GM21737 (cell line): ENCODE measurements around the gene GPC1.

ENCODE experiments used
- ATAC-seq: cut with Tn5 transposase; IDR thresholded peaks from one replicate; pipeline ENCODE4 v1.9.1; 2021; ENCODE audit warnings: mild to moderate bottlenecking, moderate library complexity; ENCODE audit not compliant: unreplicated experiment

Gene GPC1

DNA sequence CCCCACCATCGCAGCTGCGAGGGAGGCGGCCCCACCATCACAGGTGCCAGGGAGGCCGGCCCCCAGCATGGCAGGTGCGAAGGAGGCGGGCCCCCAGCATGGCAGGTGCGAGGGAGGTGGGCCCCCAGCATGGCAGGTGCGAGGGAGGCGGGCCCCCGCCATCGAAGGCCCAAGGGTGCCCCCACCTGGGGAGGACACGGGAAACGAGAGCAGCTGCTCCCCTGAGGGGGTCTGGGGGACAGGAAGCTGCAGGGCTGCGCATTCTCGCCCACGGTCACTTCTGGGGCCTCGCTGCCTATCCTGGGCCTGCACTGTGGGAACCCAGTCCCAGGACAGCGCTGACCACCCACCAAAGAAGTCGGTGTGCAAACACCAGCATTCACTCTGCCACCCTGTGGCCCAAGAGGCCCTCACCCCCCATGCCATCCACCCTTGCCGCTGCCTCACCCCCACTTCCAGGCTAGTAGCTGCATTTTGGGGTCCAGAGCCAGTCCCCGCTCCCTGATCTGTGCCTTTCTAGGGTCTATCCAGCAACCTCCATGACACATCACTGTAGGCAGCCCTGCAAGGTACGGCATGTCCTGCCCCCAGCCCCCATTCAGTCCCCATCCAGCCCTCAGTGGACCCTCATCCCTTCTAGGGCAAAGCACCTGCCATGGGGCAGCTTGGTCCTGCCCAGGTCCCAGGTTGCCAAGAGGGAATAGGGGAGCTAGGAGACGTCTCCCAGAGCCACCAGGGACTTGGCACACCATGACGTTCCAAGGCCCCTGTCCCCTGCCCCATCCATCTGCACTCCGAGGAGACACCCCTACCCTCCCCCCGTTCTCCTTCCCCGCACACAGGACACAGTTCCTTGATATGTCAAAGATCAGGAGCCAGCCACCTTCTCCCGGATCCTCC is 24.0 kb upstream of the GPC1 start:
- no peak for ATAC-seq

DNA sequence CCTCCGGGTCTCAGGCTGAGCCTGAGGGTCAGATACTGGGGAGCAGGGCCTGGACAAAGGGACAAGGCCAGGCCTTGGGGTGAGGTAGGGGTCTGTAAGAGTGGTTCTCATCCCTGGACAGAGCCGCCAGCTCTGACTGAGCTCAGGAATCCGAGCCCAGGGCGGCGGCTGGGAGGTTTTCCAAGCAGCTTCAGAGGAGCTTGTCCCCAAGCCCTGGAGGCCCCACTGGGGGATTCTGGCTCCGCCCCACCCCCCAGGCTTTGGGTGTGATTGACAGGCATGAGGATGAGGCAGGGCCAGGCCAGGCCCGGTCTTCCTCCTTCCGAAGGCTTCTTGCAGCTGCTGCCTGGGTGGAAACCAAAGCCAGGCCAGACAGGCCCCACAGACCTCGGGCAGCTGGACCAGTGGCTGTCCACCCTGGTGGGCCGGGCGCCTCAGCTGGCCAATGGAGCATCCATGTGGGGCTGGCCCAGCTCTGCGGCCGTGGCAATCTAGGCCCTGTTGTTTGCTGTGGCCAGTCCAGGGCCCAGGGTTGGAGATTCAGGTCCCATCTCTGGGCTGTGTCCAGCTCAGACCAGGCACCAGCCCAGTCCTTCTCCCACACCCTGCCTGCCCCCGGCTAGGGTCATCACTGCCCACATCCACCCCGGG is 23.1 kb upstream of the GPC1 start:
- no peak for ATAC-seq

DNA sequence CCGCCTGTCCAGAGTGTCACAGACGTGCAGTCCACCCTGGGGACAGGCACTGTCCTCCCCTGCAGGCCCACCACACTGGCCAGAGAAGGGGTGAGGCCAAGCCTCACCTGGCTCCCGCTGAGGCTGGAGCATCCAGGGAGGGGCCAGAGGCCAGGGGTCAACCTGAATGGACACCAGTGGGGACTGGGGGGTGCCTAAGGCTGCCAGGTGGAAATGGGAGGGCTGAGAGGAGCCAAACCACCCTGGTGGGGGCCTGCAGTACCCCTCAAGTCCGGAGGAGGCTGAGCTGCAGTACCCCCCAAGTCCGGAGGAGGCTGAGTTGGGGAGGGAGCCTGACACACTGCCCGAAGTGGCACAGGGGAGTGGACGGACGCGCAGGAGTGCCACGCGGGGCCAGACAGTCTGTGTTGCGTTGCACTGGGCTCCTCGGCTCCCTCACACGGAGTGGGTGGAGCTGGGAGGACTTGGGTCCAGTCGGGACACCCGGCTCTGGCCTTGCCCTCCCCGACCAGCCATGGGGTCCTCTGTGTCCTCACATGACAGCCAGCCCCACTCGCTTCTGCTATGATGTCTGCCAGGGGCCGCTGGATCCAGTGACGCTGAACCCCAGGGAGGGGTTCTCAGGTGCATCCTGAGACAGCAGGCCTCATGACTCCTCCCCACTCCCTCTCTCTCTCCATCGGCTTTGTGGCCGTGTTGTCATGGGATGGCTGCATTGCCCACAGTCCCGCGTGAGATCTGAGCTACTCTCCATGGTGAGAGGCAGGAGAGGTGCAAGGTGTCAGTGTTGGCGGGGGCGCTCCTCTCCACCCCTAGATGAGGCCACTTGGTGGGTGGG is 22.3 kb upstream of the GPC1 start:
- no peak for ATAC-seq

DNA sequence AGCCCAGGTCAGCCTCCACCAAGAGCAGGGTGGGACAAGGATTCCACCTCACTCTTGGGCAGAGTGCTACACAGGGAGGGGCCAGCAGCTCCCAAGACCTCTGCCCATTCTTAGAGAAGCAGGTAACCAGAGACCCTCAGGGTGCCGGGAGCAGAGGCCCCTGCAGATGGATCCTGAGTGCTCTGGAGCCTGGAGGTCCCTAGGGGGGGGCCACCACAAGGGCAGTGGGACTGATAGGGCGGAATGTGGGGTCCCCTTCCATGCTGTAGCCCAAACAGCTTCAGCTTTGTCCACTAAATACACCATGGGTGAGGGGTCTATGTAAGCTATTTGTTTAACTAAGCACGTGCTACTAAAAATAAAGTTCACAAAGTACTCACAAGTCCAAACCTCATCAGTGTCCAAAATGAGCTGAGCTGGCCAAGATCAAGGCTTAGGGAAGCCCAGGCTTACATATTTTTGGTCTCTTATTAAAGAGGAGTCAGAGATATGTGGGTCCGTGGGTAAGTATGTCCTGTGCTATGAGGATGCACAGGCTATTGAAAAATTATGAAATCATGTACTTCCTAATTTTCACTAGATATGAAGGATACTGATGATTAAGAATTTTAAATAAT is 21.5 kb upstream of the GPC1 start:
- no peak for ATAC-seq

DNA sequence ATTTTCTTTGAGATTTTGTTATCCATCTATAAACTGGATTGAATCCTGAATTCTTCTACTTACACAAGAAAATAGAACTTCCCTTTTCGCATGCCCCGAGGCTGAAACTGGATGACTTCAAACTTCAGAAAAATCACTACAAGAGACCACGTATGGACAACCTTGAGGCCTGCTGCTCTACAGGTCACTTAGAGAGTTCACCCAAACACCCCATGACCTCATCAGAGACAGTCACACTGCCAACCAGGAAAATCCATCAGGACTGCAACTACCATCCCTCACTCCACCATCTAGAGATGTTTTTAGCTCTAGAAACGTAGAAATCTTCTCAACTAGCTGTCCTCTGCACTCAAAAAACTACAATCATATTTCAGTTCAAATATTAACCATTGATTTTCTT is 18.6 kb upstream of the GPC1 start:
- no peak for ATAC-seq

DNA sequence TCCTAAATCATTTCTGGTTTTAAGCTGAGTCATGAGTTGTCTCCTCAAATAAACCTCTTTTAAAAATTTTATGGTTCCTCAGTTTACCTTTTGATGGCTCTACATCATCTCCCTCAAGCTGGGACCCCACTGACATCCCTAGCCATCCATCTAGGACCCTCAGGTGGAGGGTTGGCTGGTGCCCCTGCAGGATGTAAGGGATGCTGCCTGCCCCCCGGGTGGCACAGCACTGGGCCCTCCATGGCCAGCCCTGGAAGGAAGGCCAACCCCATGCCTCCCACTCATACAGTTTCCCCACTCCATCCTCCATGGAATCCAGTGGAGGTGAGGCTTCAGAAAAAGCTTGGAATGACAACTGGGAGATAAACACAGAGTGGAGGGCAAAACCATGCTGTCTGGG is 17.2 kb upstream of the GPC1 start:
- no peak for ATAC-seq

DNA sequence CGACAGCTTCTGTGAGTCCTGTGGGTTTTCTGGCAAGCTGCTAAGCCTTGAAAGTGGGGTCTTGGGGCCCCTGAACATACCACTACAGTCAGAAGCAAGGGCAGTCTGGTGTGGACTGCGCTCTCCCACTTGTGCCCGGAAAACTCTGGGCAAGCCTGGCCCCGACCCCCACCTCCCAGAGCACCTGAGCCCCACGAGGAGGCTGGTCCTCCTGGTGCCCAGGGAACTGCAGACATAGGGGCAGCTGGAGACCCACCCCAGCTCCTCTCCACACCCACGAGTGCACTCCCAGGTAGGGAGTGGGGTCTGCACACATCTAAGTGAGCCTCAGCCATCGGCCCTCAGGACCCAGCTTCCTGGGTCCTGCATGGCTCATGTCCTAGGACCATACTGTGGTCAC is 16.2 kb upstream of the GPC1 start:
- no peak for ATAC-seq

DNA sequence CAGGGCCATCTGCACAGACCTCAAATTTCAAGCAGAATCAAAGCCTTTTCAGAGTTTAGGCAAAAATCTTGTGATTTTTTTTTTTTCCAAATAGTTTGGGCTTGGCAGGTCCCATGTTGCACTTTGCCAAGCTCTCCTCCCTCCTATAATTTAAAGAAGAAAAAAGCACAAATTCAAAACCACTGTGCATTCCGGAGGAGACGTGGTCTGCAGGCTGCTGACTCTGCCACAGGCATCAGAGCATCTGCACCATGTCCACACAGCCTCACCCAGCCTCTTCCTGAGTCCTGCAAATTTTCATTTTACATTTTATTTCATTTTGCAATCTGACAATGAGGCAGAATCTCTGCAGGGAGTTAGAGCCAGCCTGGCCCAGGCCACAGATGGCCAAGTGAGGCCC is 15.7 kb upstream of the GPC1 start:
- ATAC-seq = no peak

DNA sequence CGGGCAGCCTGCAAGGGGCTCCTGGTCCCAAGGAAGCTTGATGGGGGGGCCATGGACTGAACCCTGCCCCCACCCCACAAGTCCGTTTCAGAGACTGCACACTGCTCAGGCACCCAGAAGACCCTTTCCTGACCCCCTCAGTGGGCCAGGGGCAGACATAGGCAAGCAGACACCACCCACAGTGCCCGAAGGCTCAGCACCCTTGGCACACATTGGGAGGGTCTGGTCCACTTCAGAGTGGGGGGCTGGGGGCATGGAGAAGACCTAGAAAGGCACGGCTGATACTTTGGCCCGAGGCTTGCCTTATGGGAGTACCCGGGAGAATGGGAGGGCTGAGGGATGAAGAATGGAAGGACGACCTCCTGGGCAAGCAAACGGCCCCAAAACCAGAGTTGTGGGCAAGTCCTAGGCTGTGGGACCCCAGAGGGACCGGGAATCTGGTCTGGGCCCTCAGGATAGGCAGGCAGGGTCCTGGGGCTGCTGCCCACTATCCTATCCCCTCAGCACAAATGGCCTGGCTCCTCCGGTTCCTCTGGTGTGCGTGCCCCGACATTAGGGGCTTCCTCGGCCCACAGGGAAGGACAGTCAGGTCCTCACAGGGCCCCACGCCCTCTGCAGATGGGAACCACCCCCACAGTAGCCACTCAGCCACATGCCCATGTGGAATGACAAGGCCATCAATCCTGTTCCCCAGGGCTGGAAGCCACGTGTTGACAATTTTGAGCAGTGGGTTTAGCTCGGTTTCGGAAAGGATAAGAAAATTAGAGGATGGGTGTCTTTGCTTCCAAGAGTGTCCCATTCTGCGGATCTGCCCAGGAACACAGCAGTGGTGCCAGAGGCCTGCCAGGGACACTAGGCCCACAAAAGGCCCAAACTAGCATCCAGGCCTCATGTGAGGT is 15.0 kb upstream of the GPC1 start:
- no peak for ATAC-seq

DNA sequence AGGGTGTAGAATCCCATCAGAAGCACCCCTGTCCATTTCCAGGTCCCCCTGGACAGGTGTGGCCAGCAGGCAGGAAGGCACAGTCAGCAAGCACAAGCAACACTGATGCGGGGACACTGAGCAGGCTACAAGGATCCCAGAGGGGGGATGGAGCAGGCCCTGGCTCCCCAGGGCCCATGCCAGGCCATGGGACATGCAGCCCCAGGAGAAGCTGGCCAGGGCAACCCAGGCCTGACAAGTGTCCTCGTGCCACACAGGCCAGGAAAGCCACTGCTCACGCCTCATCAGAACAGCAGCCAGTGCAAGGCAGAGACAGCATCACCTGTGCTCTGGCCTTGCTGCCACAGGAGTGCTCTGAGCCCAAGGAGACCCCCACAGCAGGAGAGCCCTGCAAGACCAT is 14.1 kb upstream of the GPC1 start:
- no peak for ATAC-seq

DNA sequence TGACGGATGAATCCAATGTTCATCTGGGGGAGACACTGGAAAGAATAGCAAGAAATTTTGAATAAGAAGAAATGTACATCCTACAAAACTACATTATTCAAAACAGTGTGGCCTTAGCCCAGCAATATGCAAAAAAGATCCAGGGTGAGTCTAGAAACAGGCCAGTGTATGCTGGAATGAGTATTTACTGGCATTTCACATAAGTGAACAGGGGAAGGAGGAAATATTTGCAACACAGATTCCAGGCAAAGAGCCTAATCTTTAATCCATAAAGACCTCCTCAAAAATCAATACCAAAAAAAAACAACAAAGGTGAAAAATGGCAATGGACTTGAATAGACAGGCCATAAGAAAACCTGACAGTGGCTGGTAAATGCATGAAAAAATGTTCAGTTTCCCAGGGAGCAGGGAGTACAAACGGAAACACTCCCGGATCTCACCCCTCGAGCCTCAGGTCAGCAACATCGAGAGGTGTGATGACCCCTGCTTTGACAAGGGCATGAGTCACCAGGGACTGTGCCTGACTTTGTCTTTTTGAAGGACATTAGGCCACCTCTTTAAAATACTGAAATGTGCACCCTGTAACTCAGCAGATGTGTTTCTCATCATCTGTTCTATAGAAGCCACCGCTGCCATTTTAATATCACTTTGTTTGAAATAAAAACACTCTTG is 12.7 kb upstream of the GPC1 start:
- no peak for ATAC-seq

DNA sequence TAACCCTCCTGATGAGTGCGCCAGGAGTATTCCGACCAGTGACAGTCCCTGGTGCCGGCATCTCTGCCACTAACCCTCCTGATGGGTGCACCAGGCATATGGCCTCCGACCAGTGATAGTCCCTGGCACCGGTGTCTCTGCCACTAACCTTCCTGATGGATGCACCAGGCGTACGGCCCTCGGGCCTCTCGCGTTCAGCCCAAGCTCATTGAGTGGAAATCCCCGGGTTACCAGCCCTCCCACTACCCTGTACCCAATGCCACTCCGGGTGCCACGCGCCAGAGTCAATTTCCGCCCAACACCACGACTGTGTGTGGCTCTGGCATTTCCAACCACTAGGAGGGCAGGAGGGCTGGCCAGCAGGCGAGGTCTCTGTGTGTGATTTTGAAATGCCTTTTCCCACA is 11.7 kb upstream of the GPC1 start:
- no peak for ATAC-seq

DNA sequence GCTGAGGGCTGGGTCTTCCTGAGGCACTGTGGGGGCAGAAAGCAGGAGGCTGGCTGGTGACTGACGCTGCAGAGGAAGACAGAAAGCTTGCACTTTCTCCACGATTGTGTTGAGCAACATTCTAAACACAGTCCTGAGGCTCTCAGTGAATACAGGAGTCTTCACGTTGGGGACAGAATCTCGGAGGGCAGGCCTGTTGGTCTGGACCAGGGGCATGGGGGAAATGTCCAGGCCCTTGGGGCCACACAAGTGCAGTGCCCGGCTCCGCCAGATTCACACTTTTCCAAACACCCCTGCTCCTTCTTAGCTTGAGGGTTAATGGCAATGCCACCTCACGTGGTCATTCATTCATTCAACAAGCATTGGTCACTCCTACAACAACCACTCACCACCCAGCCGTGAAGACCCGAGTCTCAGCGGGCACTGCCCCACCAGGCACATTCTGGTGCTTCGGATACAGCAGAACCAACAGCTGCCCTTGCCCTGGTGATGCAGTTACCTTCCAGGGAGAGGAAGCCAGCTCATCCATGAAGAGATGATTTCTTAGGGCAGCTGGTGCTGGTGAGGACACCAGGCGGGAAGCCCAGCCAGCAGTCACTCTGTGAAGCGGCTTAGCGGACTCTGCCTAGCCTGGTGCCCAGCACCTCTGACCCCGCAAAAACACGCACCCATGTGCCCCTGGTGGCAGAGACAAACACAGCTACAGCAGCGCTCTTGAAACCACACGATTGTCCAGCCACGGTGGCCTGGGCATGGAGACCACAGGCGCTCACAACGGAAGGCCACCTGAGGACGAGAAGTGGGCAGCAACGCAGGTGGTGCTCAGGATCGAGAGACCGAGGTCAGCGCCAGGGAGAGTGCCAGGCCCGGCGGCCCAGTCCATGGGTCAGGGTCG is 10.9 kb upstream of the GPC1 start:
- ATAC-seq = no peak

DNA sequence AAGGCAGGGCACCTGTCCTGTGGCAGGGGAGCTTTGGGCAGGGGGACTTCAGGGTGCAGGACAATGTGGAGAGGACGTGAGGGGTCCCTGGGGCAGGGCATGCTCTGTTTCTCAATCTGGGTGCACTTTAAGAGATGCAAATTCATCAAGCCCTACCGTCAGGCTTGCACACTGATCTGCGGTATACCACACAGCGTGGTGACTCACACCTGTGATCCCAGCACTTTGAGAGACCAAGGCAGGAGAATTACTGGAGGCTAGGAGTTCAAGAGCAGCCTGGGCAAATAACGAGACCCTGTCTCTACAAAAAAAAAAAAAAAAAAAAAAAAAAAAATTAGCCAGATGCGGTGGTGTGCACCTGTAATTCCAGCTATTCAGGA is 10.2 kb upstream of the GPC1 start:
- ATAC-seq = no peak

DNA sequence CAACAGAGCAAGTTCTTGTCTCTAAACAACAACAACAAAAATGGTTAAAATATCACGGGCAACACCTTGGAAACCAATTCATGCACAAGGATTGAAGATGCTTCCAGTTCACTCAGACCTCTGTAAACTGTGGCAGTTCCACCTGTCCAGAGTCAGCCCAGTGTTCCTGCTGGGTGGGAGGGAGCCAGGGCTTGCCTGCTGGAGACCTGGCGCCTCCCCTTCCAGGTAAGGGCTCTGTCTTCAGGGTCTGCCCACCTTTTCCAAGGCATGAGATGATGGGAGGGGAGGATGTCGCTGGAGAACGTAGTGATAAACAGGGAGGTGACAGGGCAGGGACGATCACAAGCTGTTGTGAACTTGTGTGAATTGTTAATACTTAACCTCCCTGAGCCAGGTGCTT is 9.8 kb upstream of the GPC1 start:
- no peak for ATAC-seq

DNA sequence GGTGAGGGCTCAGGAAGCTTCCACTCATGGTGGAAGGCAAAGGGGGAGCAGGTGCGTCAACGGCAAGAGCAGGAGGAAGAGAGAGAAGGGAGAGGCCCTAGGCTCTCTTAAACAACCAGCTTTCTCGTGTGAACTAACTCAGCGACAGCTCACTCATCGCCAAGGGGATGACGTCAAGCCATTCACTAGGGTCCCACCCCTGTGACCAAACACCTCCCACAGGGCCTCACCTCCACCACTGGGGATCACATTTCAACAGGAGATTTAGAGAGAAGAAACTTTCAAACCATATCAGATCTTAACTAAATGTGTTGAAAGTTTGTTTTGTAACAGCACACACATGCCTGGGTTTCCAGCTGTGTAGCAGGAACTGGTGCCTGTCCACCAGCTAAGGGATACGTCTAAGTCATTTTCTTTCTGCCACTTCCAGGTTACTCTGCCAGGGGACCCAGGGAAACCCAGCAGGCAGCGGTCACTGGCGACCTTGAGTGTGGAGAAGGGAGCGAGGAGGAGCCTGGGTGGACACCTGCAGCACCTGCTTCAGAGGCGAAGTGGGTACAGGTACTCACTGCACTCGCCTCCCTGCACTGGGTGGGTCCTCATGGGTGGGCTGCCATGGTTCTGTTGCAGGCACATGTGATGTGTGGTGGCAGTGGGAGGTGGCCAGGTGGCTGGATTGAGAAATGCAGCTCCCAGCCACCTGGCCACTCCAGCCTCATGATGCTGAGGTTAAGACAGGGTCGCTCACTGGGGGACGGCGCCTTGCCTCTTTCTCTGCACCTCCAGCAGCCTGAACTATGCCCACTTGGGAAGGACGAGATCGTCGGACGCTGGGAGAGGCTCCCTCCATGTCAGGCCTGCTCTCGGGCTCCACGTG is 8.4 kb upstream of the GPC1 start:
- no peak for ATAC-seq

DNA sequence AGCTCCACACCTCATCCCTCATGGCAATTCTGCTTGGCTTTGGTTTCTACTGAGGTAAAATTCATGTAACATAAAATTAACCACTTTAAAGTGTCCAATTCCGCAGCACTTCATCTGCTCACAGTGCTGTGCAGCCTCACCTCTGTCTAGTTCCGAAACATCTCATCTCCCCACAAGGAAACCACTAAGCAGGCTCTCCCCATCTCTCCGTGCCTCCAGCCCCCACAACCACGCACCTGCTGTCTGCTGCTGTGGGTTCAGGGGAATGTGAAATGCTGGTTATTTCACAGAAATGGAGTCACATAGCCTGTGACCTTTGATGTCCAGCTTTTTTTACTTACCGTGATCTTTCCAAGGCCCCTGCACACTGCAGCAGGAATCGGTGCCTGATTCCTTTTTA is 7.7 kb upstream of the GPC1 start:
- no peak for ATAC-seq

DNA sequence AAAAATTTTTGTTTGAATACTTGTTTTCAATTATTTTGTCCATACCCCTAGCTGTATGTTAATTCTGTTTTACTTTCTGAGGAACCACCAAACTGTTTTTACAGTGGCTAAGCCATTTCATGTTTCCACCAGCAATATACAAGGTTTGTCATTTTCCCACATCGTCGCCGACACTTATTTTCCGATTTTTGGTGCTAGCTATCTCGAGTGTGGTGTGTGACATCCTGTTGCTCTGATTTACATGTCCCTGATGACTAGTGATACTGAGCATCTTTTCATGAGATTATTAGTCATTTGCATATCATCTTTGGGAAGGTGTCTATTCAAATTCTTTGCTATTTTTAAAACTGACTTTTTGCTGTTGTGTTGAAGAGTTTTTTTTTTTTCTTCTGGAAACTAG is 7.2 kb upstream of the GPC1 start:
- no peak for ATAC-seq
